HuH-7.5 (cell line): ENCODE data around the gene SCFD2.

Experiments
- DNase-seq: peaks from one replicate; pipeline ENCODE4 v3.0.0; 2011; ENCODE audit warnings: low spot score

The SCFD2 gene

GRCh38 chr4:52952540-52952939 is 413.3 kb downstream of the SCFD2 start:
- no peak for DNase-seq

- no peak for DNase-seq
These were observed 414.8 kb downstream of the SCFD2 start for GRCh38 chr4:52951016-52951415.

GRCh38 chr4:52950226-52950625 is 415.6 kb downstream of the SCFD2 start:
- no peak for DNase-seq

DNA sequence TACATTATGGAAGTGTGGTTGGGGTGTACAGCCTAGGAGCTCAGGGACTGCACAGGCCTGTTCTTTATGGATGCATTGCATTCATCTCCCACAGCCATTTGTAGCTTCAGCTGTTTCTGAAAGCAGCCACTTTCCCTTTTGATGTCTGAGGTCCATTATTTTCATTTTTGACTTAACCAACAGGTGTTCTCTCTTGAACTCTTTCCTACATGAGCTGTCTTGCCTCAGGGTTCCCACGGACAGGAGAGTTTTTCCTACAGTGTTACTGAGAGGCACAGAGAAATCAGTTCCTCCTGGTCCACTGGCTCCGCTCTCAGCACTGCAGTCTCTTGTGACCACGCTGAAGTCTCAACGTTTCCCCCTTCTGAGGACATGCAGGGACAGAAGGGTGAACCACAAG is 416.5 kb downstream of the SCFD2 start:
- DNase-seq: no peak

- no peak for DNase-seq
These were observed 417.8 kb downstream of the SCFD2 start for GRCh38 chr4:52948057-52948423.

- DNase-seq: no peak
These were observed 418.3 kb downstream of the SCFD2 start for GRCh38 chr4:52947401-52948056.

GRCh38 chr4:52946855-52947254 is 419.0 kb downstream of the SCFD2 start:
- no peak for DNase-seq

DNA sequence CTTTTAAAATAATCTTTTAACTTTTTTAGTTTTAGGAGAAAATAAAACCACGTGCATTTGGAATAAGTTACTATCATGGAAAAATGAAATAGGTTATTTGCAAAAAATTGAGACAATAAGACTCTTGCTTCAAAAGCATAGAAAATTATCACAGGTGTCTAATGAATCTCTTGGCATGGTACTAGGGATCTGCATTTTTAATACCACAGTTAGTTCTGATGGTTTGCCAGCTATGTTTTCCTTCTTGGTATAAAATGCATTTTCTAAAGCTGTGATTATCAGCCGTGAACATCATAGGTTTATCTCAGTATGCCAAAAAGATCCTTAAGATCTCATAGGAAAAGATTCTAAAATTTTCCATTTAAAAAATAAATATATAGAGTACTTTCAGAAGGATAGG is 419.9 kb downstream of the SCFD2 start:
- no peak for DNase-seq

- DNase-seq: no peak
These were observed 420.4 kb downstream of the SCFD2 start for GRCh38 chr4:52945326-52945898.

- no peak for DNase-seq
These were observed 422.2 kb downstream of the SCFD2 start for GRCh38 chr4:52943677-52944076.

DNA sequence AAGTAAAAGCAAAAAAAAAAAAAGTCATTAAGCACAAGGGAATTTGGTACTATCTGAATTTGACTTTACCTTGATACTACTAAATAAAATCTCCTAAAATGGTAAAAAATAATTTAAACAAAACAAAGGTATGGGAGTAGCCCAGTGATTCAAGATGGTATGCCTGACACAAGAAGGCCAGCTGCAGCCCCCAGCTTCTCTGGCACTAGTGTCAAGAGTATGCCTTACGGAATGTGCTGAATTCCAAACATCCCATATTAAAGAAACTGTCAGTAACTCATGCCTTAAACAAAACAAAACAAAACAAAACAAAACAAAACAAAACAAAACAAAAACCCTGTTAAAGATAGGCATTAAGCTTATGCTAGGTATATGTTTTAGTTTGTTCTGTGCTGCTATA is 422.9 kb downstream of the SCFD2 start:
- DNase-seq: no peak

DNA sequence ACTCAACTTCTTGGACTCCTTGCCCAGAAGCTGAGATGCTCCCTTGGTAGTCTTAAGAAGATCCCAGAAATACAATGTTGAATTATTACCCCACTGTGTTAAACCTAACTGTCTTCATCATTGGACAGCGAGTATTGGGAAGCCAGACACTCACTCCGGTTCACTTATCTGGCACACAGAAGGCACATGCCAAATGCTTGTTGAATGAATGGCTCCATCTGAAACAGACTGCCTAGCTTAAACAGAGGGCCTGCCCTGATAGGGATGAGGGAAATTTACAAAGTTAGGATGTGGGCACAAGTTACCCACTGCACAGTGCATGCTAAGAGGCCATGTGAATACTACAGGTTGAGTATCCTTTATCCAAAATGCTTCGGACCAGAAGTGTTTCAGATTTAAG is 424.4 kb downstream of the SCFD2 start:
- DNase-seq: no peak

GRCh38 chr4:52939739-52940138 is 426.1 kb downstream of the SCFD2 start:
- DNase-seq: no peak

- no peak for DNase-seq
These were observed 426.5 kb downstream of the SCFD2 start for GRCh38 chr4:52939325-52939724.

DNA sequence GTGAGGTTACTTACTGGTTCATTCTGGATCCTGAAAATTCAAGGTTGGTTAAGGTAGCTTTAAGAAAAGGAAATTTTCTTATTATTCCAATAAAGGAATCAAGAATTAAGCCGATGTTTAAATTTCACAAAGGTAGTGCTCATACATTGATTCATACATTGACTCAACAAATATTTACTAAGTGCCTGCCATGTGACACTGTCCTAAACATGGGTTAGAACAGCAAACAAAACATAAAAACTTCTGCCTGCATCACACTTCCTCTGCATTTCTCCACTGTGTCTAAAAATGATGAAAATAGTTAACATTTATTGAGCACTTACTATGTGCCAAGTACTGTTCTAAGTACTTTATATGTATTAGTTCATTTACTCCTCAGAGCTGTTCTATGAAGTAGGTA is 428.0 kb downstream of the SCFD2 start:
- no peak for DNase-seq

- no peak for DNase-seq
These were observed 429.1 kb downstream of the SCFD2 start for GRCh38 chr4:52936729-52937128.

- DNase-seq: peak; percentile 63
These were observed 430.5 kb downstream of the SCFD2 start for GRCh38 chr4:52935317-52935716.

DNA sequence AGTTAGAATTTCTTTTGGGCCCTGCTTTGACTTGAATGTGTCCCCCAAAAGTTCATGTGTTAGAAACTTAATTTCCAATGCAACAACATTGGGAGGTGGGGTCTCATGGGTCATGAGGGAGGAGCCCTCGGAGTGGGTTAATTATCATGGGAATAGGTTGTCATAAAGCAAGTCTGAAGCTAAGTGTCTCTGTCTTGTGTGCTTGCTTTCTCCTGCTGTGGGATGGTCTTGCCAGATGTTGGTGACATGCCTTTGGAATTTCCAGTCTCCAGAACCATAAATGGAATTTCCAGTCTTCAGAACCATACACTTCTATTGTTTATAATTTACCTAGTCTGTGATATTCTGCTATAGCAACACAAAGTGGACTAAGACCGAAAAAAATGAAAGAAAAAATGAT is 432.1 kb downstream of the SCFD2 start:
- DNase-seq: no peak

GRCh38 chr4:52932591-52933470 is 433.0 kb downstream of the SCFD2 start:
- no peak for DNase-seq

- DNase-seq: no peak
These were observed 434.6 kb downstream of the SCFD2 start for GRCh38 chr4:52931243-52931642.

GRCh38 chr4:52926196-52926974 is 439.5 kb downstream of the SCFD2 start:
- no peak for DNase-seq

DNA sequence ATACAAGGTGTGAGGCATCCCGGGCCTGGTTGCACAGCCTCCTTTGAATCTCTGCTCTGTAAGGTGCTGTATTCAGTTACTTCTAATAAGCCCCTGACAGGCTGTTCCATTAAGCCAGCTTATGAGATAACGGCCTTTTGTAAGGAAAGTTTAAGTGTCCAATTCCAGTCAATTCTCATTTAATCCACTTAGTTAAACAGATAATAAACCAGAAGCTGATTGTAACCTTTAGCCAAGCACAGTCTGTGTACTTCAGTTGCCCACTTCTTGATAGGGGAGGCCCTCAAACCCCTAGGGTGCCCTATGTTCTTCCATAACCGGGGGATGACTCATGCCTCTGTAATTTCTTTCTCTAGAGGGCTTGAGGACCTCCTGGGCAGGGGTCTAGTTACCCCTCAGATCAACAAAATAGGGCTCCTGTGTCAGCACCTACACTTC is 440.3 kb downstream of the SCFD2 start:
- DNase-seq: no peak
